T47D (cell line): Measurements from ENCODE around the gene SCLT1.

ENCODE experiments used
- DNase-seq, 2 experiments: peaks; one replicate each; pipeline versions ENCODE4 v3.0.0 to v3.0.0-alpha.2; 2011 to 2012; ENCODE audit warnings: low read depth in 1 of 2, low spot score in 1 of 2
- JUND ChIP-seq: IDR thresholded peaks from 2 replicates; pipeline ENCODE4 v1.6.1; 2012; ENCODE audit warnings: low read depth
- in situ Hi-C: cut with HindIII; loops from 2 replicates; pipeline ENCODE4 v1.10.0; 2016; ENCODE audit warnings: low sequenced_read_pairs, low pct_unique_long_range_greater_than_20kb

The SCLT1 gene

DNA sequence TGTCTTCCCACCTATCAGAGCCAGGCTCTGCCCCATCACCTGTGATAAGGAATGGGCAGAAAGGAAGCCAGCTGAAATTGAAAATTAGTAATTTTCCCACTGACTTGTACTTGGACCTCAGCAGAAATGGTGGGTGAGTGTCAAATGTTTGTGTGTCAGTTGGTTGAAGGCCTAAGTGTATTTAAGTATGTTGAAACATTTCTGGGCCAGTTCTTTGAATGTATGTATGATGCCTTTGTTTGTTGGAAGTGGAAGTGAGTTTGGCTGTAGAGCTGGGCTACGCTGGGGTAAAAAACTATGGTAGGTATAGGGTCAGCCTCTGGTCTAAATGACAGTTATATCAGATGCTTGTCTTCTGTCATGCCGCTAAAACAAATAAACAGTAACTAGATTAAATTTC, 256.1 kb downstream of the SCLT1 start:
- in situ Hi-C loops: no loop called here
- DNase-seq: no peak
- TF ChIP-seq JUND: no peak

DNA sequence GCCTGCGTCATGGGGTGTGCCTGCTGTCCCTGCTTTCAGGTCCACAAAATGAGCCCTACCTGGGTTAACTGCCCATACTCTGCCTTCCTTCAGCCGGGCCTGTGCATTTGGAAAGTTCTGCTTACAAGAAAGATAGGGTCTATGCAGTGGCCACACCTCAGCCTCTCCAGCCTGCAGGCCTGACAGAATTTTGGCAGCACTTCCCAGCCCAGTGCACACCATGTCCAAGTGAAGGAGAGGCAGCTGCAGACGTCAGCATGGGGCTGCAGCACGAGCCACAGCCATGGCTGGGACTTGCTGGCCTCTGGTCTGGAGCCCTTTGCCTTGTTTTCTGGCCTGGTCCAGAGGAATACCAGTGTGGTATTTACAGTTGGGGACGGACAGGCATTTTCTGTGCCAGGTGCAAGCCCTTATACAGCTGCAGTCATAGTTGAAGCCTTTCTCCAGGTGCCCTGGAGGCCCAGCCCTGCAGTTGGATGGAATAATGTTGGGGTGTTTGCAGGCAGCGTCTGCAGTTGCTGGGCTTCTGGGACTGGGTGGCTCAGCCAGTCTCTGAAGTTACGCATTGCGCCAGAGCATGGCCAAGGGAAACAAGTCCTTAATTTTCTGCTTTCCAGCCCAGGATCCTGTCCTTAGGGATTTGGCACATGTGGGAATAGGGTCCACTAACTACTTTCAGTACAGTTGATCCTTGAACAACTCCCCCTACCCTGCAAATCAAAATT, 257.7 kb downstream of the SCLT1 start:
- no peak for DNase-seq
- in situ Hi-C loops: no loop called here

More for the DNA sequence above, 257.7 kb downstream of the SCLT1 start:
- no peak for TF ChIP-seq JUND
